Measurements from ENCODE around the gene CACNA2D3.

DNA sequence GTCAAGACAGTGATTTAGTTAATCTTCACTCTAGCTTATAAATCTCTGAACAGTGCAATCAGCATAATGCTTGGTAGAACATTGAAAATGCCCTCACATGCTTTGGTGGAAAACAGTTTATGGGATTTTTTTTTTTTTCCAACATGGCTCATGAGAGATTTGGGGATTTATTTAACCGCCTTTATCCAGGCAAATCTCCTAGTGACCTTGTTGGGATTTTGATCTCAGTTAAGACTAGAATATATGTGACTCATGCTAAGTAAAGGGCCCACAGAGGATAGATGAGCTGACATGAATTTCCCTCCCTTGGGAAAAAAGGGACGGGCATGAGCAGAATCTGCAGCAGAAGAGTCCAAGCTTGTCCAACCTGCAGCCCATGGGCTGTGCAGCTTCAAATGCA lies 786.8 kb downstream of the CACNA2D3 start:
- TF ChIP-seq, protein P1, sequence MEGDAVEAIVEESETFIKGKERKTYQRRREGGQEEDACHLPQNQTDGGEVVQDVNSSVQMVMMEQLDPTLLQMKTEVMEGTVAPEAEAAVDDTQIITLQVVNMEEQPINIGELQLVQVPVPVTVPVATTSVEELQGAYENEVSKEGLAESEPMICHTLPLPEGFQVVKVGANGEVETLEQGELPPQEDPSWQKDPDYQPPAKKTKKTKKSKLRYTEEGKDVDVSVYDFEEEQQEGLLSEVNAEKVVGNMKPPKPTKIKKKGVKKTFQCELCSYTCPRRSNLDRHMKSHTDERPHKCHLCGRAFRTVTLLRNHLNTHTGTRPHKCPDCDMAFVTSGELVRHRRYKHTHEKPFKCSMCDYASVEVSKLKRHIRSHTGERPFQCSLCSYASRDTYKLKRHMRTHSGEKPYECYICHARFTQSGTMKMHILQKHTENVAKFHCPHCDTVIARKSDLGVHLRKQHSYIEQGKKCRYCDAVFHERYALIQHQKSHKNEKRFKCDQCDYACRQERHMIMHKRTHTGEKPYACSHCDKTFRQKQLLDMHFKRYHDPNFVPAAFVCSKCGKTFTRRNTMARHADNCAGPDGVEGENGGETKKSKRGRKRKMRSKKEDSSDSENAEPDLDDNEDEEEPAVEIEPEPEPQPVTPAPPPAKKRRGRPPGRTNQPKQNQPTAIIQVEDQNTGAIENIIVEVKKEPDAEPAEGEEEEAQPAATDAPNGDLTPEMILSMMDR (IDR thresholded peaks at IDR 0.05) = no peak
- TF ChIP-seq POLR2A (IDR thresholded peaks at IDR 0.05) = no peak

Data from uterus (tissue), 2 donors.